Measurements from ENCODE around the gene CCDC158. TPM values are rescaled to one million over a fixed set of nuclear protein-coding genes. Genes with fewer than 3 reads are reported as not detected.
"Not testable (repeated sequence)": the region's sequence is repeated elsewhere in the genome, so short reads cannot be mapped to it uniquely, and the experiment has no call there.

The CCDC158 gene
- total RNA-seq, 1 experiment from 2014 or later: not detected

GRCh38 chr4:76443376-76443775 is 22.4 kb upstream of the CCDC158 start:
- peaks cover 3% of the 10 kb centered on the region; the same call in 1 of the 2 replicates for H3K4me1 ChIP-seq
- no peaks in the 10 kb centered on the region for H3K27me3 ChIP-seq
- H3K36me3 ChIP-seq: no peaks in the 10 kb centered on the region
- no peak for DNase-seq
- no peak overlapping the region for H3K4me3 ChIP-seq
- H3K9me3 ChIP-seq (replicated peaks): no peaks in the 10 kb centered on the region; the same call in 1 of the 2 replicates
- H3K27ac ChIP-seq: no peak overlapping the region

DNA sequence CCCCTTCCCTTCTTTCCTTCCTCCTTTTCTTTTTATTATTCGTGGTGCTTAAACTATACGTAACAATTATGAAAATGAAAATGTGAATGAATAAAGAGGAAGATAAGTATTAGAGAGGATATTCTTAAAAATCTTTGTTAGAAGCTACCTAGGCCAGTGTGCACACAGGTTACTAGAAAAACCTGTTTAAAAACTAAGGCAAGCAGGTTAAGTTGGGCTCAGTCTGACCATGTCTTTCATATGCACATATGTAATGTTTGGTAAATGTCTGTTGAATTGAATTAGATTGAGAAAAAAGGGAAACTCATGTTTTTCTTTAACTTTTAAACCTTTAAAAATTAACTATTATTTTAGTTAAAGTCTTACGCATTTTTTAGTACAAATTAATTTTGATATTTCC is 21.9 kb upstream of the CCDC158 start:
- Histone ChIP-seq H3K36me3 (no peaks in the 10 kb centered on the region), H3K27me3 (no peaks in the 10 kb centered on the region), H3K4me1 (peaks cover 3% of the 10 kb centered on the region; the same call in 1 of the 2 replicates), H3K4me3 (no peak overlapping the region), H3K9me3 (replicated peaks) (no peaks in the 10 kb centered on the region; the same call in 1 of the 2 replicates), H3K27ac (no peak overlapping the region)
- DNase-seq: no peak

- Histone ChIP-seq H3K4me1 (no peaks in the 10 kb centered on the region), H3K4me3 (no peak overlapping the region), H3K36me3 (no peaks in the 10 kb centered on the region), H3K9me3 (replicated peaks) (no peaks in the 10 kb centered on the region; the same call in 1 of the 2 replicates), H3K27ac (no peak overlapping the region), H3K27me3 (no peaks in the 10 kb centered on the region)
- DNase-seq: no peak
Measured at GRCh38 chr4:76441881-76442280, 20.9 kb upstream of the CCDC158 start.

GRCh38 chr4:76439491-76439890 is 18.6 kb upstream of the CCDC158 start:
- DNase-seq: no peak
- no peaks in the 10 kb centered on the region for H3K36me3 ChIP-seq
- H3K4me1 ChIP-seq: no peaks in the 10 kb centered on the region
- H3K4me3 ChIP-seq: no peak overlapping the region
- H3K27ac ChIP-seq: no peak overlapping the region
- no peaks in the 10 kb centered on the region; the same call in 1 of the 2 replicates for H3K9me3 ChIP-seq (replicated peaks)
- H3K27me3 ChIP-seq: no peaks in the 10 kb centered on the region

GRCh38 chr4:76435528-76436319 is 14.8 kb upstream of the CCDC158 start:
- no peak for DNase-seq
- Histone ChIP-seq H3K9me3 (replicated peaks) (no peaks in the 10 kb centered on the region), H3K27ac (no peak overlapping the region), H3K27me3 (no peaks in the 10 kb centered on the region), H3K4me3 (no peak overlapping the region), H3K4me1 (no peaks in the 10 kb centered on the region), H3K36me3 (no peaks in the 10 kb centered on the region)

GRCh38 chr4:76434901-76435527 is 14.1 kb upstream of the CCDC158 start, which contains the start of gene SHROOM3:
Gene SHROOM3, plus strand, starts transcription at chr4:76435229. Its CDS starts 824 bp downstream, at chr4:76436053.
- Histone ChIP-seq H3K4me1 (no peaks in the 10 kb centered on the region), H3K27me3 (no peaks in the 10 kb centered on the region), H3K27ac (no peak within 1 kb of the TSS), H3K4me3 (no peak within 1 kb of the TSS), H3K9me3 (replicated peaks) (no peaks in the 10 kb centered on the region), H3K36me3 (no peaks in the 10 kb centered on the region)
- DNase-seq: no peak

- peak; percentile 19 to 83 for DNase-seq
- no peaks in the 10 kb centered on the region for H3K4me1 ChIP-seq
- H3K4me3 ChIP-seq: peak overlapping the region; percentile 27; the same call in 1 of the 2 replicates
- no peaks in the 10 kb centered on the region for H3K27me3 ChIP-seq
- H3K36me3 ChIP-seq: no peaks in the 10 kb centered on the region
- no peaks in the 10 kb centered on the region for H3K9me3 ChIP-seq (replicated peaks)
- no peak overlapping the region for H3K27ac ChIP-seq
Measured at GRCh38 chr4:76430519-76431388, 9.8 kb upstream of the CCDC158 start.

- Histone ChIP-seq H3K27me3 (no peaks in the 10 kb centered on the region), H3K9me3 (replicated peaks) (no peaks in the 10 kb centered on the region), H3K4me3 (no peak overlapping the region), H3K4me1 (no peaks in the 10 kb centered on the region), H3K36me3 (no peaks in the 10 kb centered on the region), H3K27ac (no peak overlapping the region)
- DNase-seq: no peak
Measured at GRCh38 chr4:76429636-76430035, 8.7 kb upstream of the CCDC158 start.

GRCh38 chr4:76426272-76426671 is 5.3 kb upstream of the CCDC158 start:
- Histone ChIP-seq H3K9me3 (replicated peaks) (peaks cover 7% of the 10 kb centered on the region; the same call in 1 of the 2 replicates), H3K27me3 (peaks cover 3% of the 10 kb centered on the region; the same call in 1 of the 2 replicates), H3K36me3 (peaks cover 3% of the 10 kb centered on the region; the same call in 1 of the 2 replicates), H3K4me1 (no peaks in the 10 kb centered on the region), H3K27ac (no peak overlapping the region), H3K4me3 (no peak overlapping the region)
- peak in 1 of 2 experiments; percentile 30 for DNase-seq

DNA sequence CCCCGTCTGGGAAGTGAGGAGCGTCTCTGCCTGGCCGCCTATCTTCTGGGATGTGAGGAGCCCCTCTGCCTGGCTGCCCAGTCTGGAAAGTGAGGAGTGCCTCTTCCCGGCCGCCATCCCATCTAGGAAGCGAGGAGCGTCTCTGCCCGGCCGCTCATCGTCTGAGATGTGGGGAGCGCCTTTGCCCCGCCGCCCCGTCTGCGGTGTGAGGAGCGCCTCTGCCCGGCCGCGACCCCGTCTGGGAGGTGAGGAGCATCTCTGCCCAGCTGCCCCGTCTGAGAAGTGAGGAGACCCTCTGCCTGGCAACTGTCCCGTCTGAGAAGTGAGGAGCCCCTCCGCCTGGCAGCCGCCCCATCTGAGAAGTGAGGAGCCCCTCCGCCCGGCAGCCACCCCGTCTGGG is 2.2 kb upstream of the CCDC158 start:
- not testable (repeated sequence) for DNase-seq

DNA sequence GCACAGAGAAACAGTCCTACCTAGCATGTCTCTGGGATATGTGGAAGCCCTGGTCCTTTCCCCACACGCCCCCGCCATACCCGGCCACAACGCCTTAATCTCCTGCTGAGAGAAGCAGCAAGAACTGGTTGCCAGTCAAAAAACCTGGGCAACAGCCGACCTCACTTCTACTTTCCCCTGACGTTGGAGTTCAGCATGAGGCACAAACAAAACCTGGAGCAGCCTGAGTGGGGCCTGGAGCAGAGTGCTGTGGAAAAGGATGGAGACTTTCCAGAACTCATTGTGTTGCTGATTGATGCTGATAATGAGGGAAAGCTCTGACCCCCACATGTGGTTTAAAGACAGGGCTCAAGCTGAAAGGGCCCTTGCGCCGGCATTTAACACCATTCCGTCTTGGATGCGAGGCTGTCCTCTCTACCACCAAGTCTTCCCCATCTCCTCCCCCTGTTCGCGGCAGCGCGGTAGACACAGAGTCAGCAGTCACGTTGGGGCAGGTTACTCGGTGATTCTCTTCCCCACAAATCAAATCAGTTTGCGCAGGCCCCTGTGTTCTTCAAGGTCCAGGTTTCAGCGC is 666 bp downstream of the CCDC158 start:
- no peak overlapping the region for H3K4me3 ChIP-seq

More for the DNA sequence above, 2.2 kb upstream of the CCDC158 start:
- H3K27me3 ChIP-seq; H3K36me3 ChIP-seq; H3K4me1 ChIP-seq; H3K4me3 ChIP-seq; H3K9me3 ChIP-seq (replicated peaks); H3K27ac ChIP-seq: not testable (repeated sequence)

DNA sequence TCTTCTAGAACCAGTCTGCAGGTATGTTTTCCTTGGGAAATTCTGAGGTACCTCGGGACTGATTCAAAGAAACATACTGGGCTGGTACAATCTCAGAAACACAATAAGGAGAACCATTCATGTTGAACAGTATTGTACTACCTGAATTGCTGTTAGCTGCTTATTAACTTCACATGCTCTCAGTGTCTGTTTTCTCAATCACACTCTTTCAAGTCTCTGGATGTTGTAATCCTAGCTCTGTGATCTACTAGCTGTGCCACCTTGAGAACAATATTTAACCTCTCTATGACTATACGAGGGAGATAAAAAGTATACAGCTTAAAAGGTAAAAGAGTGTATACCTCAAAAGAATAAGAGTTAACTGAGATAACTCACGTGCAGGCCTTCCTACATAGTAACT is 10.3 kb downstream of the CCDC158 start:
- Histone ChIP-seq H3K27me3 (no peaks in the 10 kb centered on the region), H3K4me1 (peaks cover 4% of the 10 kb centered on the region; the same call in 1 of the 2 replicates), H3K9me3 (replicated peaks) (peaks cover 6% of the 10 kb centered on the region; the same call in 1 of the 2 replicates), H3K36me3 (no peaks in the 10 kb centered on the region), H3K4me3 (no peak overlapping the region), H3K27ac (no peak overlapping the region)
- no peak for DNase-seq

More for the DNA sequence above, 666 bp downstream of the CCDC158 start:
- H3K36me3 ChIP-seq: peaks cover 3% of the 10 kb centered on the region; the same call in 1 of the 2 replicates
- DNase-seq: no peak
- H3K4me1 ChIP-seq: no peaks in the 10 kb centered on the region
- H3K9me3 ChIP-seq (replicated peaks): peaks cover 7% of the 10 kb centered on the region; the same call in 1 of the 2 replicates
- H3K27me3 ChIP-seq: peaks cover 3% of the 10 kb centered on the region; the same call in 1 of the 2 replicates
- no peak overlapping the region for H3K27ac ChIP-seq

DNA sequence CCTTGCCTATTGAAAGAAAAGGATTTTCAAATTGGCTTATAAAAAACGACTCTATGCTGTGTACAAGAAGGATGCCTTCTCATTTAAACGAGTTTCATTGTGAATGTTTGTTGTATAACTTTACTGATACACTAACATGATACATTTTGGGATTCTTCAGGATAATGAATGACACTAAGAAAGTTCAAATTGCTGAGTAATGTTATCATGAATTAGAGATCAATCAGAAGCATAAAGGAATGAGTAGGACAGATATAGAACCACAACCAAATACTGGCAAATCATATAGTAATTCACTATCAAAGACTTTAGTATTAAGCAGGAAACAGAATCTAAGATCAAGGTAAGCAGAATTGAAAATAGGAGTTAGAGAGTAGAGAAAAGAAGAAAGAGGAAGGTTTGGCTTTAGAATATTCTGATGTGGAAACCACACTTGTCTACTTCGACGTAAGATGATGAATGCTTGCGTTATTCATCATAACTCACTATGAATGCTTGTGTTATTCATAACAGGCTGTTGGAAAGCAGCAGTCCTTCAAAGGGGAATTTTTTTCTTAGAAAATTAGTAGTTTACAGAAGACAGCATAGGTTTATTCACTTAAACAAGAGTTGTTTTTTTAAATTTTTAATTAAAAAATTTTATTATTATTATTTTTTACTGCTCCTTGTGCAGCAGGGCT is 13.4 kb downstream of the CCDC158 start:
- no peak for DNase-seq
- Histone ChIP-seq H3K9me3 (replicated peaks) (peaks cover 6% of the 10 kb centered on the region; the same call in 1 of the 2 replicates), H3K27me3 (no peaks in the 10 kb centered on the region), H3K36me3 (no peaks in the 10 kb centered on the region), H3K27ac (no peak overlapping the region), H3K4me1 (peaks cover 4% of the 10 kb centered on the region; the same call in 1 of the 2 replicates), H3K4me3 (no peak overlapping the region)

Measured in SJCRH30 (cell line).